ENCODE results near the gene EGR1.
A peak's percentile ranks its signal among the peaks of the same experiment; 100 is the strongest.

Gene EGR1

DNA sequence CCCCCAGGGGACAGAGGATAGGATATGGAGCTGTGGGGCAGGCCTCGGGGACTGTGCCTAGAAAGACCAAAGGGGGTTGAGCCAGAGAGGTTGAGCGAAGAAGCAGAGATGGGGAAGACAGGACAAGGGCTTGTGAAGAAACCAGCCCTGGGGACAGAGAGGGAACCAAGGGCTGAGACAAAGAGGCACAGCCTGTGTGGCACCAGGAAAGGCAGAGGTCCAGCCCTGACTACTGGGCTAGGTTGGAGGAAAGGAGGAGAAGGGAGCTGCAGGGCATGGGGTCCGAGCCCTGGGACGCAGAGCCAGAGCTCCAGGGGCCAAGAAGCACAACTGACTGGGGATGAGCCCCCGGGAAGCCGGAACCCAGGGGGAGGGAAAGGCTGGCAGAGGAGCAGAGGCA lies 17.2 kb upstream of the EGR1 start:
- no peak for TF ChIP-seq CTCF (IDR thresholded peaks at IDR 0.05; ENCODE audit: extremely low read depth, missing control alignments)

DNA sequence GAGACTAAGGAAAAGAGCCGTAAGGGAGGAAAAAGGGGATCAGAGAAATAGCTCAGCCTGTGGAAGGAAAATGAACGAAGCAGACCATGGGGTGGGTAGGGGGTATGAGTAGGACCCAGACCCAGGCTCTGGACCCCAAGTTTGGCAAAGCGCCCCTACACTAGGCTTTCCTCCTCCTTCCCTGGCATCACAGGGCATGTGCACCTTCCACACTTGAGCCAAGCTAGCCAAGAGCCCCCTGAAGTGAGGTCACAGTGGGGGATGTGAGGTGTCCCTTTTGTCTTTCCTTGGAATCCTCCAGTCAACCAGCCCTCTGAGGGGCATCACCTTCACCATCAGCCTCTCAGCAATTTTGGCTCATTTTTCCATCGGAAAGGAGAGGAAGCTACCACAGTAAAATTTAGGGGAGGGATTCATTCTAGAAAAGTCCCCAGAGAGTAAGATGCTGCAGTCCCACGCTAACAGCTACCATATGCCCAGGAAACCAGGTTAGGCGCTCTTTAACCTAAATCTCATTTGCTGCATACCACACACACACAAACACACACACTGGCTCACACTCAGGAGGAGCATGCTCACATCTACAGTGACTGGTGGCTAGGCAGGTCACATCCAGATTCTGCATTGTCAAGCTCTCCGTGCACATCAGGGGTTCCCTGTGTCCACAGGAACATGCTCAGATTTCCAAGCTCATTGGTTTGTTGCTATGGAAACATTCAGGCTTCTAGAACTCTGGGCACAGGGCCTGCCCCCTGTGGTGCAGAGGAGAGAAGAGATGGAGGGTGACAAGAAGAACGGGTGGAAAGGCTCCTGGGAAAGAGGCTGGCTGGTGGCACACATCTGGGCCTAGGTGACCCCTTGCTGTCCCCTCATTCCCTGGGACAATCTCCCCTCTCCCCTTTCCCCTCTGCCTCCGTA lies 16.5 kb upstream of the EGR1 start:
- no peak for TF ChIP-seq CTCF (IDR thresholded peaks at IDR 0.05; ENCODE audit: extremely low read depth, missing control alignments)
- DNase-seq (ENCODE audit: low spot score), result no peak

More for the DNA sequence above, 17.2 kb upstream of the EGR1 start:
- no peak for DNase-seq (ENCODE audit: low spot score)

DNA sequence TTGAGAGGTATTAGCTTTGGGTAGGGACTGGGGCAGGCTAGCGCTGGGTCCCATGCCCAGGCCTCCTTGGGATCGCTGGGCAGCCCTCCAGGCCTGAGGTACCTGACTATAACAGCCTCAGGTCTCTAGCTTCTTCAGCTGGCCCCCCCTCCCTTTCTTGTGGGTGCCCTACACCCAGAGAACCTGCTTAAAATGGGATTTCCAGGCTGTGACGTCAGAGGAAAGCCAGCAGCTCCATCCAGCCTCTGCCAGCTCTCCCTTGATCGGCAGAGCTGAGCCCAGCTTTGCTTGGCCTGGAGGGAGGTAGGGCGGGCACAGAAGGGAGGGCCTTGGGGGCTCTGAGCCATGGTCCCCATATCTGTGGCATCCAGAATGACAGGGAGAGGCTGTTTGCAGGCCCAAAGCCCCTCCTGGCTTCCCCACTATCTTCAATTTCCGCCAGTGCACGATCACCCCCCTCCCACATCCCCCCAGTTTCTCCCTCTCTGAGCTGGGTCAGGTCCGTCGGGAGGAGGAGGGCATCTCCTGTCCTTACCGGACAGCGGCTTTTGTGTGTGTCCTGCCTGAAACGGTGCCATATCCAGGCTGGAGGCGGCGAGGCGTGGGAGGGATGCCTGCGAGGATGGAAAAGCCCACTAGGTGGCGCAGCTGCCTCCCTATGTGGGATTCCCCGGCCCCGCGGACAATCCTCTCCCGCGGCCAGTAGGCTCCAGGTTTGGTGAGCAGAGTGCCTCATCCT lies 15.6 kb upstream of the EGR1 start:
- TF ChIP-seq CTCF (IDR thresholded peaks at IDR 0.05; ENCODE audit: extremely low read depth, missing control alignments), result peak; percentile 91
- peak; percentile 92 for DNase-seq (ENCODE audit: low spot score)

DNA sequence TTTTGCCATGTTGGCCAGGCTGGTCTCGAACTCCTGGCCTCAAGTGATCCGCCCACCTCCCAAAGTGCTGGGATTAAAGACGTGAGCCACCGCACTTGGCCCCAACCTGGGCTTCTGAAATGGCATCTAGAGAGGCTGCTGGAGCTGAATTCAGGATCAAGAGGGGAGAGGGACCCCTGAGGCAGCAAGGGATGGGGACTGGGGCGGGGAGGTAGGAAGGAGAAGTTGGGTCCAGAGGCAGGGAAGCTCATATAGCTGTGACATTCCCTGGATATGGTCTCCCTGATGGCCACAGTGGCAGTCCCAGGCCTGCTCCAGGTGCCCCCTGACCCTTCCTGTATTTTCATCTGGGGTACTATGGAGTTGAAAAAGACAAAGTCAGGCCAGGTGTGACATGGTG lies 14.3 kb upstream of the EGR1 start:
- no peak for TF ChIP-seq CTCF (IDR thresholded peaks at IDR 0.05; ENCODE audit: extremely low read depth, missing control alignments)
- no peak for DNase-seq (ENCODE audit: low spot score)

GRCh38 chr5:138452720-138453119 lies 12.6 kb upstream of the EGR1 start:
- DNase-seq (ENCODE audit: low spot score), result no peak
- TF ChIP-seq CTCF (IDR thresholded peaks at IDR 0.05; ENCODE audit: extremely low read depth, missing control alignments), result no peak

GRCh38 chr5:138453590-138453989 lies 11.7 kb upstream of the EGR1 start:
- DNase-seq (ENCODE audit: low spot score), result no peak
- no peak for TF ChIP-seq CTCF (IDR thresholded peaks at IDR 0.05; ENCODE audit: extremely low read depth, missing control alignments)

DNA sequence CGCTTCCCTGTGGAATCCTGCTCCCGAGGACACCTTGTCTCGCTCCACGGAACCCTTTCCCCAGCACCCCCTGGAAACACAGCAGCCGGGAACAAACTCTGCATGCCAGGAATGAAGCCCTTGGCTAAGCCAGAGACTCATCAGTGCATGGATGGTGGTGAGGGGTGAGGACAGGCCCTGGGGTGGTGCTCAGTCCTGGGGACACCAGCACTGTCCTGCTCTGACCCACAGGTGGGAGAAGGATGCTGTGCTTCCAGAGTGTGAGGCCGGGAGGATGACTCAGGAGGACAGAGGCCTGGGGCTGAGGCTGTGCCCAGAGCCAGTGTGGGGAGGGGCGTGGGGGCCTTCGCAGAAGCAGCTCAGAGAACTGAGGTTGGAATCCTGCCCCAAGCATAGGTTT lies 11.2 kb upstream of the EGR1 start:
- TF ChIP-seq CTCF (IDR thresholded peaks at IDR 0.05; ENCODE audit: extremely low read depth, missing control alignments), result no peak
- no peak for DNase-seq (ENCODE audit: low spot score)

All from GM20000 (cell line).